Measurements from ENCODE around the gene RBM19.

The RBM19 gene

DNA sequence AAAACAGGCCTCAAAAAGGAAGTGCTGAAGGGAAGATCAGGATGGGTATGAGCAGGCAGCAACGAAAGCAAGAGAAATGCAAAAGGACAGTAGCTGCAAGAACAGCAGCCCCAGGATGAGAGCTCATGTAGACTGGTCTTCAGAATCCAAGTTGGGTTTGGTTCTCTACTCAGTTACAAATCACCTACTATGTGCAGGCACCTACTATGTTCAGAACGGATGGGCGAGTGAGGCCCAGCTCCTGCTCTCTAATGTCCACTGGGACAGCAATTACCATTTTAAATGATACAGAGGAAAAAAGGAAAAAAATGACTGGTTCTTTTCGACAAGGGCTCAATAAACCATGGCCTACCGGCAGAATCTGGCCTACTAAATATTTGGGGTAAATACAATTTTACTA is 88.5 kb downstream of the RBM19 start:
- no peak for DNase-seq

DNA sequence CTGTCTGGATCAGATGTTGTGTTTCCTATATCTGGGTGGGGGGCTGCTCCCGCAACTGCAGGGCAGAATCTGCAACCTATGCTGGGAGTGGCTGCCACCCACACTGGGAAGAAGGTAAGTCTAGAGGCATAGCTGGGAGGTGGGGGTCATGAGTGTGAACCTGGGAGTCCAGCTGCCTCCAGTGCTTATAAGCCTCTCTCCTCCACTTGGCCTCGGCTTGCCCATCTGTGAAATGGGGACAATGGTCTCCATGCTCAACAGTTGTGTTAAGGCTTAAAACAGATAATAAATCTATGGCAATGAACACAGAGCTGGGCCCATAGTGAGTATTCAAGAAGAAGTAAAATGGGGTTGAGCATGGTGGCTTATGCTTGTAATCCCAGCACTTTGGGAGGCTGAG is 90.0 kb downstream of the RBM19 start:
- DNase-seq: no peak

DNA sequence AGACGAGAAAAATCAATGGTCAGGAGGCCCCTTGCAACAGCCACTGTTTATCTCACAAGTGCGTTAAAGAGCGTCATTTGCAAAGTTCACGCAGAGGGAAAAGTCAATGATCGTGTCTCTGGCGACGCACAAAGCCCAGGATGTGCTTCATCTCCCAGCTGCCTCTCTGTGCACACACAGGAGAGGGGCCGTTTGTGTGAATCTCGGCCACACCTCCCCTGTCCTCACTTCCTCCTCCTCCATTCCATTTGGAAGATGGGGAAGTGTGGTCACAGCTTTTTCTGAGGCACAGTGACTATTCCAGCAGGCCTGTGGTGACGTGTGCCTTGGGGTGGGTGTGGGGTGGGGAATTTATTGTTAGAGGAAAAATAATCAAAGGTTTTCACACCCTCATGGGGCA is 90.4 kb downstream of the RBM19 start:
- DNase-seq: no peak

DNA sequence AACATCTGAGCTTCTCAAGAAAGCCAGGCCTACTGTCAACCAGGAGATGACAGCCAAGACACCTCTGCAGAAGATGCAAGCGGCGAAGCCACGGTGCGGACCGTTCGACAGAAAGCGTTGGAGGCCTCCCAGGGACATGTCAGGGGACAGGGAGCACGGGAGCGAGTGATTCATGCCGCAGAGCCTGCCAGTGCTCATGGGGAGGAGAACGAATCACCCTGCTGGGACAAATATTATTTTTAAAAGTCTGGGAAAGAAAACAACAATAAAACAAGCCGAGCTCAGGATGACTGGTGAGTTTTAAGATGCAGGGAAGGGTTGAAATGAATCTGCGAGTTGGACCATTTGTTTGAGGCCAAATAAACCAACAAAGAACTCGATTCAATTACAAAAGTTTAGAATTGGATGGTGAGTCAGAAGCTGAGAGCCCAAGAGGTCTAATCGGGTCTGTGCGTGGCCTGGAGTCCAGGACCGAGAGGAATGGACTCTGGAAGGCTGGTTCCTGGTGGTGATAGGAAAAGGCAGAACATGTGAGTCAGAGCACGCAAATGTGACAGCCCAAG is 91.0 kb downstream of the RBM19 start:
- DNase-seq: no peak

DNA sequence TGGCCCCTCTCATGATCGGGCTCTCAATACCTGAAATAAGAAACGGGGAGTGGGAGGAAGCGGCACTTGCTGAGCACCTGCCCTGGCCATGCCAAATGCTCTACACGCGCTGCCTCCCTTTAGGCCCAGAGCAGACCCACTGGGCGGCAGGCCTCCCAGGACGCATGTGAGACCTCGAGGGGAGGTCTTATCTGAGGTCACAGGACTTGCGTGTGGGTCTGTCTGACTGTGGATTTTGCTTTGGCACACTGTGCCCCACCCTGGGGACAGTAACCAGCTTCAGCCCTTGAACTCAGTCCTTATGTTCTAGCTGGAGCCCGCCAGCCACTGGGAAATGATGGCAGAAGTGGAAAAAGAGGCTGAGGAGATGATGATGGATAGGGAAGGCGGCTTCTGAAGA is 91.8 kb downstream of the RBM19 start:
- no peak for DNase-seq

DNA sequence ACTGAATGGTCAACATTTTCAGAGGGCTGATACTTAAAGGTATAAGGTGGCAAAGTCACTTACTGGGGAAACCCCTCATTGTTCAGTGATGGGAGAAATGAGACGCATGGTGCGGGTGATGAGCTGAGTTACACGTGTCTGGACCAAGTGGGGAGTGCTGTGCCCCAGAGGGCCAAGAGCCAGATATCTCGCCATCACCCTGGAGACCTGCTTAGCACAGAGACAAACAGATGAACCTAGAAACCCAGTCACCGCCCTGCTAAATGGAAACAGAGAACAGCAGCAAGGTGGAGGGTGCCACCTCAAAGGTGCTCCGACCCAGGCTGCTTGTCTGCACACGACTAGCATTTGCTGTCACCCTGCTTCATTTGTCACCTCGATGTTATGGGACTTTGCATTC is 92.4 kb downstream of the RBM19 start:
- no peak for DNase-seq

DNA sequence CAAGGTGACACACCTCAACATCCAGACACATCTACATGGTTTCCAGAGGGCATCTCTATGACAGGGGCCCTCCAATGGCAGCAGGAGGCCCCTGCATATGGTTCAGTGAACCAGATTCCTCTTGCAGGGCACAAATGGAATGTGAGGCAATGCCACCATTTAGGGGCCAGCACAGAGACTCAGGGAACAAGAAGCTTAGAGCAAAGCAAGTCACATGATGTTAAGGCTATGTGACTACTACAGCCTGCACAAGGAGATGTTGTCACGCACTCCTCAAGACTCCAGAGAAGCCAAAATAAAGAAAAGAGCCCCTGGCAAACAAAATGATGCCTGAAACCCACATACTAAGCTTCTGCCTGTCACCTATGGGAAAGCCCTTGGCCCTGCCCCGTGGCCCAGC is 95.2 kb downstream of the RBM19 start:
- DNase-seq: no peak

DNA sequence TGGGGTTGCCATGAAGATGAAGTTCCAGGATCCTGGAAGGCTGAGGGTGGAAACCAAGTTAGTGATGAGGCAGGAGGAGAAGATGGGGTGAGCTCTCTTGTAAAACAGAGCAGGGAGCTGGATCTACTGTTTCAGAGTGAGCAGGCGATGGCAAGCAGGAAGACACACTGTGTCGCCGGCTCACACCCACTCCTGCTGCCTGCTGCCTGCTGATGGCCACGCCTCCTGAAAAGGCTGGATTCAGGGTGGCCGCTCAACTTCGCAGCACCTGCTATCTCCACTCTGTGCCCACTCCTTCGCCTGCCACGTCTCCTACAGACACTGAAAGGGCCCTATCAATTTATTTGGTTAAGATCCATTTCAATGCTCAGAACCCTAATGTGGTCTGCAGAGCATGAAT is 96.1 kb downstream of the RBM19 start:
- no peak for DNase-seq

DNA sequence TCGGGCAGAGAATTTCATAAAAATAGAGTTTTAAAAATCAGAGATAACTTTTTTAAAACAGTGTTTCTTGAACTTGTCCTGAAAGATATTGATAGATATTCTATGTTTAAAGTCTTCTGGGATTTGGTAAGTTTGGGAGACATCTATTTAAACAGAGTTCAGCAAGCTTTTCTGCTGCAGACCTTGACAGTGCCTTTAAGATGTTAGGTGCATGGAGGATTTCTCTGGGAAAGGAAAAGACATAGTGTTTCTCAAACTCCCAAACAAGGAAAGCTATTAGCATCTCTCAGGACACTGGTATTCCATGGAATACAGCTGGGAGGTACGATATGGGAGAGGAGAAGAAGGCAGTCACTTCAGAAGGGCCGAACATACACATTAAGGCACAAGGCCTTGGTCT is 97.8 kb downstream of the RBM19 start:
- DNase-seq: no peak

DNA sequence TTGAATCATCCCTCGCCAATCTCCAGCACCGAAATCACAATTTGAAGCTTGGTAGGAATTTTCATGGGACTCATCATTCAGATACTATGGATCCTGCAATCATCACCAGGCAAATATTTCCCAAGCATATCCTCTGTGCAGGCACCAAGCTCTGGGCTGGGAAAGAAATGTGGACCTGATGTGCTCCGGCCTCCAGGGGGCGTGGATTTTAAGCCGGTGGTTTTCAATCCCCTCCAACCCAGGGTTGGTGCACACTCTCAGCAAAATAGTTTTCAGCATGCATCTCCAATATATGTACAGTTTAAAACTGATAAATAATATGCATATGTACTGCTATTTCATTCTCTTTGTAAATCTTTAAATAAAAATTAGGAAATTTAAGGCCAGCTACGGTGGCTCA is 98.9 kb downstream of the RBM19 start:
- DNase-seq: no peak

DNA sequence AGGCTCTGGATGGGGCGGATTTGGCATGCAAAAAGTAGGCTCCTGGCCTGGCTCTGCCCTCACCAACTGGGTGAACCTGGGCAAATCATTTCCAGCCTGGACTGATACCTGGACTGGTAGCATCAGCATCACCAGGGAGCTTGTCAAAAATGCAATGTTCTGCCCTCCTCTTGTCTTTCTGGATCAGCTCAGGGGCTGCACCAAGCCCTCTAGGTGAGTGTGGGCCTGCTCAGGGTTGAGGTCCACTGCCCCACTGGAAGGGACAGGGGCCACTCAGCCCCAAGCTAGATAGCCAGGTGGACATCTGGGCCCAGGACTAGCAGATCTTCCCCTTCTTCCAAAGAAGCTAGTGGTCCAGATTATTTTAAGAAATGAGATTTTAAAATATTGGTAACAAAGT is 99.6 kb downstream of the RBM19 start:
- no peak for DNase-seq

DNA sequence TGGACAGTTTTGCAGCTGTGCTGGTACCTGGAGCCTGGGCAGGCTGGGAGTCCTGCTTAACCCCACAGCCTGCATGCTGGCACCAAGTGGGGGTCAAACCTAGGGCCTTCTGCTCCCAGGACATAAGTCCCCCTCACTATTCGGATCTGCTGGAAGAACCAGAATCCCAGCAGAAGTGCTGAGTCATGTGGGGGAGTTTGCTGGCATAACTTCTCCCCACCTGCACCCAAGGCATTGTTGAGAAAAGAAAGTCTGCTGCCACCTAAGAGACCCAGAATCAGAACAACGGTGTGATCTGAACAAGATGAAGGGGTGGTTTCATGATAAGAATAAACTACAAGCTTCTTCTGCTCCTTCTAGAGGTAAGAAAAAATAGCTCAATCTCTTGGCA is 102.7 kb downstream of the RBM19 start:
- no peak for DNase-seq

DNA sequence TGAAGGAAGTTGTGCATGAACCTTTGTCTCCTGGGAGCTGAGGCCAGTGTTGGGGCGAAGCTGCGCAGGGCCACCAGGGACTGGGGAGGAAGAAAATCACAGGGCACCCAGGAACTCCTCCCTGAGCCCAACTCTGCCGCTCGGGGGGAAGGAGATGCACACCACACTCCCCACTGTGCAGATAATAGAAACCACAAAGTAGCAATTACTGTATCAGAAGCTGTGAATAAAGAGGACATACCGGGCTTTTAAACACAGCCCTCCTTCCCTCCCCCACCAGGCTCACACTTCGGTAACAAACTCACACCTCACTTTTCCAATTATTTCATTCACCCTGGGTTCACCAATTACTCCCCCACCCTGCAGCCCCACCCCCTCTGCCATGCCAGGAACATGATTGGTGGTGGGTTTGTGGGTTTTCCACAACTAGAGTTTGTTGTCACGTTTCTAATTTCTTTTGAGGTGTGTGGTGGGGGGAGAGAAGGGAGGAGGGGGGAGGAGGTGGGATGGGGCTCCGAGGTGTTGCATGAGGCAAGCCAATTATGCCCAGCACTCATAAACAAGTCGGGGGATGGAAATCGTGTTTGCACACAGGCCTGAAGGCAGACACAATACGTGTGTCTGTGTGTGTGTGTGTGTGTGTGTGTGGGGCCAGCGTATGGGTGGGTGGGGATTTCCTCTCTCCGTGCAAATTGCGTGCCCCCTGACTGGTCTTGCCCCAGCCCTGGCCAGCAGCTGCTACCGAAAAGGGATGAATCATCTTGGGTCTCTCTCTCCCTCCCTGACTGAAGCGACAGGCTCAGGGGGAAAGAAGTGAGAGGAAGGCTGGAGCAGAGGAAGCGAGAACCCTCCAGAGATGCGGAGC is 103.3 kb downstream of the RBM19 start:
- no peak for DNase-seq

DNA sequence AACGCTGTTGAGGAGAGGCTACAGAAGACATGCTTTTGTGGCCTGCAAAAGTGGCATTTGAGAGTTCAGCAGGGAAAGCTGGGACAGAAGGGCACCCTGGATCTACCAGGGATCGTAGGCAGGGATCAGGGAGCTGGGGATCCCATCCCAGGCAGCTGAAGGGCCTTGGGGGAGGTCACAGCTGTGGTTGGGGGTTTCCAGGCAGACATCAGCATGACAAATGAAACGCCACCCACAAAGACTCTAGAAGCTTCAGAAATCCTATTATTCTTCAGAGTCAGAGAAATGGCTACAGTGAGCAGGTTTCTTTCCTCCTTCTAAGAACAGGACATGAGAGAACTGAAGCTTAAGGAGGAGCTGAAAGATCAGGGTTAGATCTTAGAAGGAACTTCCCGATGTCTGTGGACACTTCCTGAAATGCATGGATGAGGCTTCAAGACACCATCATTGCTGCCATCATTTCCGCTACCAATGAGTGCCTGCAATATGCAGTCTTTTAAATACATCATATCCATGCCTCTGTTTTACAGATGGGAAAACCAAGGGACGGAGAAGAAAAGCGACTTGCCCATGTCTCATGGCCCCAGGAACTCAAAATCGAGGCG is 104.3 kb downstream of the RBM19 start:
- no peak for DNase-seq

DNA sequence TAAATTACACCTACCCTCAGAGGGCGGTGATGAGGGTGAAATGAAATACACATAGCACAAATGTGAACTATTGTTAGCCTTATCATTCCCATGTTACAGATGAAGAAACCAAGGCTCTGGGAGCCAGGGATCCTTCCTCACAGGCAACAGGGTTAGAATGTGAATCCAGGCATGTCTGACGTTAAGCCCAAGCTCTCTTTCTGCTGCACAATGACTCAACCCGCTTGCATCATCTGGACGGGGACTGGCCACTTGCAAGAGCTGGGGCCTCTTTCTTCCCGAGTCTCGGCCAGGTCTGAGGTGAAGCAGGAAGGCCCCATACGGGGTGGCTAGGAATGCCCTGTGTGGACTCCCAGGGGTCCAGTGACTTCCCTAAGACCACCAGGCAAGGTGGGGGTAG is 105.2 kb downstream of the RBM19 start:
- DNase-seq: no peak

DNA sequence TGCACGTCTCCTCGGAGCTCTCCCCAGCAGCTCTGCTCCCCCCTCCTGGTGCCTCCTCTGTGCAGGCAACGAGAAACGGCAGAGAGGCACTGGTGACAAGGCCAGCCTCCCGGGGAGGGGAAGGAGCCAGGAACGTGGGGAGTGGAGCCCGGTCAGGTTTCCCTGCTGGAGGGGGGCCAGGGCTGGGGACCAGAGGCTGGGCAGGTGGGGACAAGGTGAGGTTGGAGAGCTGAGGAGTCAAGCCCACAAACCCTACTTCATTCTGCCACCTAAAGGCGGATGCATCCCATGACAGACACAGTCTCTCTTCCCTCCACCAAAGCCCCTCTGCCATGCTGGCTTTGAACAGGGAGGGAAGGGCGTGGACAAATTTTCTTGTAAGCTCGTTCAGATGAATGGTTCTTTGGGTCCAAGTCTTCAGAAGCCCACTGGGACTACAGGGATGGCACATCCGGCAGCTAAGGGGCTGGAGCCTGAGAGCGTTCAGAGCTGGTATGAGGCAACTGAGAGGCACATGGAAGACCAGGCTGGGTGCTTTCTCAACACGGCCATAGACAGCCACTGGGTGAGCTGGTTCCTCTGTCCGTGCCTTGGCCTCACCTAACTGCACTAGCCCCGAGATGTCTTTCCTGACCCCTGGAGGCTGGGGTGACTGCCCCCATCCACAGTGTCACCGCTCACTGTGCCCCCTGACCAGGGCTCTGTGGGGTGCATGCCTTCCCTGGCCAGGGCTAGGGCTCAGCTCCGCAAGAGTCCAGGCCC is 105.9 kb downstream of the RBM19 start:
- DNase-seq: no peak

DNA sequence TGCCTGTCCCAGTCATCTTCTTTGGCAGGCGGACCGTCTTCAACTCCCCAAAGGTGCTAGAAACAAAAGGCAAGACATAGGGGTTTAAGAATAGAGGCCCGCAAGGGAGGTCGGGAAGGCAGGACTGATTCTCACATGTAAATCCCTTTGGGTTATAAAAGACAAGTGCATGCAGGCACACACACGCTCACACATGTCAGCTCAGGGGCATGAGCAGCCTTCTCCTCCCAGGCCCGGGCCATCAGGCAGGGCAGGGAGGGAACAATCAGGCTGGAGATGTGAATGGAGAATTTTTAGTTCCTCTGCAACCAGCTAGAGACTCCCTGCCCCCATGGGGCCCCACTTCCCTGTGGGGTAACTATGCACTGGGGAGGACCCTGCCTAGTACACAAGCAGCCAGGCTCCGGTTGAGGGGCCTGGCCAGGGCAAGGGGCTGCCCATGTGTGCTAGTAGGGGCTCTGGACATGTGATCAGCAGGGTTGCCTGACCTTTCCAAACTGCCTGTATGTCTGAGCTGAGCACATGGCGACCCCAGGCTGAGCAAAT is 107.2 kb downstream of the RBM19 start:
- DNase-seq: no peak

DNA sequence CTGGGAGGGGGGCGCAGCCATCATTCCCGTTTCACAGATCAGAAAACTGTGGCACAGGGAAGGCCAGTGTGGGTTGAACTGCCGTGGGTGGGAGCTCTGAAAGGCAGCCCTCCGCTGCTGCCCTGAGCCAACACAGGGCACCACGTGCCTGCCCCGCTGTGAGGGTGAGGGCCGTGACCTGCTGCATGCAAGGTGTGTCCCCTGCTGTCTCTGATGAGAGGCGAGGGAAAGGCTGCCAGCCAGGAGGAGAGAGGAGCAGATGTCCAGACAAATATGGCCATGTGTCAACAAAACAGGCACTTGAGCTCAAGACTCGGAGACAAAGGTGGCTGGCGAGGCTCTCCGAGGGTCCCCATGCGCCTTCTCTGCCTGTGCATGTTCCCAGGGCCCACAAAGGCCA is 108.8 kb downstream of the RBM19 start:
- DNase-seq: no peak

DNA sequence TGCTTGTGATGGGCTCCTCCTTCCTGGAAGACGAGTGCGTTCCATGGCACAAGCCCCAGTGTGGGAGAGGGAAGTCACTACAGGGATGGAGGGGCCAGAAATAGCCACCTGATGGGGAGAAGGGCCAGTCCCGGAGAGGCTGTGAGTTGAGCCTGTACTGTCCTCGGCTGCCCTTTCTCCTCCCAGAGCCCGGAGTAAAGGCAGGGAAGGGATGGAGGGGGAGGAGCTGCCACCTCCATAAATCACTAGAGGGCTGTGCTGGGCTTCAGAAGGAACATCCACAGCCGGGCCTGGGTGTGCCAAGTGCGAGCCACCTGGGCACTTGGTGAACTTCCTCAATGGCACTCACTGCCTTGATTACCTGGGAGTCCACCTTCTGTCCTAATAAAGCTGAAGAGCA is 110.1 kb downstream of the RBM19 start:
- no peak for DNase-seq

DNA sequence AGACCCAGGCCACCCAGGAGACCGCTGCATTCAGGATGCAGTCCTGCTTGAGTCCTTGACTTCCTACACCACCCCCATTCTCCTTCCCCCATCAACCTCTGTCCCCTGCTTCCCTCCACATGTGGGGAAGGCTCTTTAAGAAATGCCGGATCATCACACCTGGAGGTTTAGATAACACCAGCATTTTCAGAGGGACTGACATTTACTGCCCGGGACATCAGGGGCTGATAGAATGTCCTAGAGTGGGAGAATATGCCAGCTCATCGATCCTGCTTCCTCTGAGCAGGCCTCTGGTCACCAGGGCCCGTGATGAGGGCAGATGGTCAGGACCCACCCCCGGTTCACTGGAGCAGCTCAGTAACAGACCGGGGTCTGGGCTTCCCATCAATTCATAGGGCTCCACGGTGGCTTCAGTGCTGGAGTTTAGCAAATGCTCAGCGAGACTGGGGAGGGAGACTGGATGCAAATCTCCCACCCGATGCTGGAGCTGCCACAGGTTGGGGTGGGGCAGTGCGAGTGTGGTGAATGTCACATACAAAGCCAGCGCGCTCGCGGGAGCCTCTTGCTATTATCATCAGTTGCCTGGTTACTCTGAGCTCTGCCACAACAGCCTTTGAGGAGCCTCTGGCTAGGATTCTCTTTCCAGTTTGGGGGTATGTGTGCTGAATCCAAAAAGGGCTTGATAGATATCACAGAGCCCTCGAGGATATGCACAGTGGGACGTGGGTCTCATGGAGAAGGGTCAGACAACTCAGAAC is 111.6 kb downstream of the RBM19 start:
- DNase-seq: no peak

DNA sequence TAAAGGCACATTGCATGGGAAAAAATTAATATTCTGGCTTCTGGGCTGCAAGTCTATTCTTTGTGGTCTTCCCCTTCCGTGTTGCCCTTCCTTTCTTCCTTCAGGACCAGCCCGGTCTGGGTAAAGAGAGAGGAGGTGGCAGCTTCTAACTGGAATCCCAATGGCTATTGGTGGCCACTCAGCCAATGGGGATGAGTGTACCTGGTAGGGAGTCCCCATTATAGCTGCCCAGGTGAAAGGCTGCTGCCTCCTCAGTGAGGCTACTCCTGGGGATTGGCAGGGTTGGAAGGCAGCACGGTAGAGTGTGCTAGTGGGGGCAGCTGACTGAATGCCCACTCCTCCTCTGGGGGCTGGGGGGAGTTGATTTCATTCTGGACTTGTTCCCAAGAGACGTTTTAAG is 112.6 kb downstream of the RBM19 start:
- no peak for DNase-seq

DNA sequence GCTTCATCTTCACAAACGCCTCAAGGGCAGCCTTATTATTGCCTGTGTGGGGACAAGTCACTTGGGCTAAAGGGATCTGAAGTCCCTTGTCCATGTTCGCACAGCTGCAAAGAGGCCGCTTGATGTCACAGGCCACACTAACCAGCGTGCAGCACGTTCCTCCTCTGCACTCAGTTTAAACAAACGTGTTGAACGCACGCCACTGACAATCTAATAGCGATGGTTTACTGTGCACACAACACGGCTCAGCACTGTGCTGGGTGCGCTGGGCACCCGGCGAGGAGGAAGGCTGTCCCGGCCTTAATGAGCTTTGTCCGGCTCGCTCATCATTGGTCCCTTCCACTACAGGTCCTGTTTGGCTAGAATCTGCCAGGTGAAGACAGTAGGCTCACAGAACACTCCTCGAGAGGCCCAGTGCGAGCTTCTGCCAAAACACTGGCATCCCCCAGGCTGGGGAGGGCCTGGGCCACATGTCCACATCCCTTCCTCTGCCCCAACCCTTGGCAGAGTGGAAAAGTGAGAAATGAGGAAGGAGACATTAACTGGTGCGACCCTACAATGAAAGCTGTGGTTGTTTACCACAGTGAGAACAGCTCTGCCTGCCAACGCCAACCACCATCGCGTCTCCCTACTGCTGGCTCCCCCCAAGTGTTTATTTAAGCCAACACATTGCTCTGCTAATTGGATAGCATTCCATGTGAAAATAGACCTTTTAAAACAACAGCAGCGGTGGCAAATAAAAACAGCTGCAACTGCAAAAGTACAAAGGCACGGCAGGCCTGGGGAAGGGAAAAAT is 113.2 kb downstream of the RBM19 start:
- DNase-seq: peak; percentile 46
